CD14-positive monocyte (primary cell): ENCODE data around the gene MRPL40. TPM values are rescaled to one million over a fixed set of nuclear protein-coding genes. Genes with fewer than 3 reads are reported as not detected.
A peak's percentile ranks its signal among the peaks of the same experiment; 100 is the strongest.

Experiments used
- DNase-seq, 3 donors: peaks; one replicate each; pipeline ENCODE4 v3.0.0-alpha.2; 2011 to 2022
- H2AFZ ChIP-seq: 2 replicates; pipeline ENCODE4 v1.6.0; 2012; ENCODE audit warnings: mild to moderate bottlenecking, low read depth, low read length, inconsistent platforms; ENCODE audit not compliant: insufficient read depth, poor library complexity, severe bottlenecking
- H3K27ac ChIP-seq, 2 donors: 1 replicate in 1 of 2; 2 replicates in 1 of 2; pipeline ENCODE4 v1.5.1; 2012 to 2013; ENCODE audit warnings: low read length in 2 of 2, control low read depth in 1 of 2, inconsistent platforms in 1 of 2, low read depth in 1 of 2, mild to moderate bottlenecking in 1 of 2
- H3K27me3 ChIP-seq, 2 donors: one replicate each; pipeline versions ENCODE4 v1.6.0 to v1.6.1; 2011 to 2013; ENCODE audit warnings: low read length in 2 of 2; ENCODE audit not compliant: control insufficient read depth in 2 of 2, insufficient read depth in 2 of 2
- H3K36me3 ChIP-seq, 2 donors: replicated peaks in 1 of 2; 1 replicate in 1 of 2; 2 replicates in 1 of 2; pipeline versions ENCODE4 v1.5.1 to v1.6.1; 2012 to 2013; ENCODE audit warnings: low read length in 2 of 2, control low read depth in 1 of 2, inconsistent platforms in 1 of 2, mild to moderate bottlenecking in 1 of 2; ENCODE audit not compliant: insufficient read depth in 2 of 2, control insufficient read depth in 1 of 2
- H3K4me1 ChIP-seq, 2 donors: 1 replicate in 1 of 2; 2 replicates in 1 of 2; pipeline versions ENCODE4 v1.5.1 to v1.6.1; 2012 to 2013; ENCODE audit warnings: low read length in 2 of 2, control low read depth in 1 of 2, inconsistent platforms in 1 of 2, mild to moderate bottlenecking in 1 of 2, moderate library complexity in 1 of 2; ENCODE audit not compliant: insufficient read depth in 2 of 2, control insufficient read depth in 1 of 2
- H3K4me2 ChIP-seq: replicated peaks from 2 replicates; pipeline ENCODE3; 2012; ENCODE audit warnings: low read length, moderate library complexity, mild to moderate bottlenecking; ENCODE audit not compliant: poor library complexity, severe bottlenecking; ENCODE audit errors: extremely low read depth
- H3K4me3 ChIP-seq, 3 experiments: fragments of 200-600 bp in 1 of 3; sonication (generic) in 1 of 3; replicated peaks in 1 of 3; 1 replicate in 2 of 3; 2 replicates in 1 of 3; pipeline ENCODE4 v1.5.1; 2011 to 2013; ENCODE audit warnings: low read length in 3 of 3, mild to moderate bottlenecking in 3 of 3, control low read depth in 2 of 3, low read depth in 2 of 3, inconsistent platforms in 1 of 3, moderate library complexity in 1 of 3
- H3K79me2 ChIP-seq: 2 replicates; pipeline ENCODE4 v1.6.0; 2012; ENCODE audit warnings: mild to moderate bottlenecking, control low read depth, inconsistent platforms, low read length, moderate library complexity; ENCODE audit not compliant: insufficient read depth
- H3K9ac ChIP-seq: 2 replicates; pipeline ENCODE4 v1.6.0; 2017; ENCODE audit warnings: low read length, mild to moderate bottlenecking; ENCODE audit not compliant: insufficient read depth, poor library complexity, severe bottlenecking
- H3K9me3 ChIP-seq, 2 donors: replicated peaks in 1 of 2; 1 replicate in 1 of 2; 2 replicates in 1 of 2; pipeline versions ENCODE4 v1.5.1 to v1.6.1; 2012 to 2013; ENCODE audit warnings: low read length in 2 of 2, control low read depth in 1 of 2; ENCODE audit not compliant: control insufficient read depth in 1 of 2, insufficient read depth in 1 of 2
- H4K20me1 ChIP-seq: 2 replicates; pipeline ENCODE4 v1.6.0; 2012; ENCODE audit warnings: mild to moderate bottlenecking, low read length, control low read depth, moderate library complexity; ENCODE audit not compliant: insufficient read depth
- H3K27ac Mint-ChIP-seq, 7 donors: one replicate each; pipeline ENCODE4 v1.8.0; 2020; ENCODE audit warnings: mild to moderate bottlenecking in 7 of 7, mixed read lengths in 7 of 7, moderate library complexity in 6 of 7, inconsistent platforms in 2 of 7
- H3K27me3 Mint-ChIP-seq, 3 donors: one replicate each; pipeline ENCODE4 v1.8.0; 2021 to 2022; ENCODE audit warnings: low read depth in 3 of 3, mild to moderate bottlenecking in 3 of 3, mixed read lengths in 3 of 3, moderate library complexity in 3 of 3, inconsistent platforms in 1 of 3
- H3K36me3 Mint-ChIP-seq, 2 donors: one replicate each; pipeline ENCODE4 v1.8.0; 2020; ENCODE audit warnings: mixed read lengths in 2 of 2, inconsistent platforms in 1 of 2, mild to moderate bottlenecking in 1 of 2
- H3K4me1 Mint-ChIP-seq: one replicate; pipeline ENCODE4 v1.8.0; 2020; ENCODE audit warnings: mild to moderate bottlenecking, mixed read lengths
- H3K4me3 Mint-ChIP-seq, 2 donors: one replicate each; pipeline ENCODE4 v1.8.0; 2020; ENCODE audit warnings: mild to moderate bottlenecking in 2 of 2, mixed read lengths in 2 of 2, moderate library complexity in 1 of 2
- H3K9me3 Mint-ChIP-seq, 7 donors: one replicate each; pipeline ENCODE4 v1.8.0; 2020 to 2022; ENCODE audit warnings: mixed read lengths in 7 of 7, mild to moderate bottlenecking in 6 of 7, moderate library complexity in 6 of 7, inconsistent platforms in 2 of 7
- WGBS: methylation state at CpG from one replicate; pipeline ENCODE4 v1.1.5; 2013; ENCODE audit warnings: missing lambda C conversion rate; ENCODE audit not compliant: insufficient coverage; 5-methylcytosine and 5-hydroxymethylcytosine counted together
- intact Hi-C, 2 donors: fragments of 100-400 bp; cut with micrococcal nuclease; formaldehyde crosslinking; loops; one replicate each; pipeline versions ENCODE4 v1.15.0 to v1.15.1; 2023
- polyA plus RNA-seq, 3 donors: library from polyadenylated mRNA; depleted of rRNA in 1 of 3; unstranded in 2 of 3; stranded (reverse) in 1 of 3; fragments of 300-500 nt in 2 of 3; fragments of >200 nt in 1 of 3; fragmentation: Illumina TruSeq in 2 of 3; gene quantifications; 1 replicate in 2 of 3; 2 replicates in 1 of 3; pipeline ENCODE4 v1.2.3, GENCODE V29; 2012 to 2021
- TF ChIP-seq, protein P1 (sequence below): fragments of 200-600 bp; IDR thresholded peaks from one replicate; pipeline ENCODE4 v1.8.0; 2022; ENCODE audit warnings: antibody characterized with exemption, mild to moderate bottlenecking

MRPL40 gene
- polyA plus RNA-seq, 3 donors = 9.2 to 61.4 (median 48.4) TPM

DNA sequence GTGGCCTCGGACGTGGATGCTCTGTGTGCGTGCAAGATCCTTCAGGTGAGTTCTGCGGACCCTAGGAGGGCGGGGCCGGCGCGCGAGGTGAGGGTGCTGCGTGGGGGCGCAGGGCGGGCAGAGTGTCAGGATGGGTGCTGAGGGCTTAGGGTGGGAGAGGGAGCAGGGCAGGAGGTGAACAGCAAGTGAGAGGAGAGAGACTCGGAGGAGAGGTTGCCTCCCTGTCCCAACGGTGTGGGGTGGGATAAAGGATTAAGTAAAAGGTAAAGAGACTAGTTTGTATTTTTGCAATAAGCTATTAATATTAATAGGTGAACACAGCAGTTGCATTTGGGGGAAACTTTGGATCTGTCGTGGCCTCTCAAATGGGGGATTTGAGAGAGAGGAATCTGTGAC, 47.8 kb downstream of the MRPL40 start:
- Mint-ChIP-seq H3K27me3 (no peaks in the 10 kb centered on the region), H3K9me3 (peaks cover 0 to 1% (median 0%) of the 10 kb centered on the region in 7 donors), H3K4me1 (peaks cover 27% of the 10 kb centered on the region), H3K4me3 (peak overlapping the region; percentile 81 to 89), H3K36me3 (peaks cover 16 to 28% of the 10 kb centered on the region in 2 donors), H3K27ac (peak overlapping the region in 1 of 7 donors; percentile 99)
- H3K4me2 ChIP-seq = peak overlapping the region; percentile 95
- intact Hi-C loops = no loop called here
- 0% methylated on average over 15 of the region's 15 CpGs for WGBS
- H4K20me1 ChIP-seq = peaks cover 32% of the 10 kb centered on the region
- TF ChIP-seq, protein P1, sequence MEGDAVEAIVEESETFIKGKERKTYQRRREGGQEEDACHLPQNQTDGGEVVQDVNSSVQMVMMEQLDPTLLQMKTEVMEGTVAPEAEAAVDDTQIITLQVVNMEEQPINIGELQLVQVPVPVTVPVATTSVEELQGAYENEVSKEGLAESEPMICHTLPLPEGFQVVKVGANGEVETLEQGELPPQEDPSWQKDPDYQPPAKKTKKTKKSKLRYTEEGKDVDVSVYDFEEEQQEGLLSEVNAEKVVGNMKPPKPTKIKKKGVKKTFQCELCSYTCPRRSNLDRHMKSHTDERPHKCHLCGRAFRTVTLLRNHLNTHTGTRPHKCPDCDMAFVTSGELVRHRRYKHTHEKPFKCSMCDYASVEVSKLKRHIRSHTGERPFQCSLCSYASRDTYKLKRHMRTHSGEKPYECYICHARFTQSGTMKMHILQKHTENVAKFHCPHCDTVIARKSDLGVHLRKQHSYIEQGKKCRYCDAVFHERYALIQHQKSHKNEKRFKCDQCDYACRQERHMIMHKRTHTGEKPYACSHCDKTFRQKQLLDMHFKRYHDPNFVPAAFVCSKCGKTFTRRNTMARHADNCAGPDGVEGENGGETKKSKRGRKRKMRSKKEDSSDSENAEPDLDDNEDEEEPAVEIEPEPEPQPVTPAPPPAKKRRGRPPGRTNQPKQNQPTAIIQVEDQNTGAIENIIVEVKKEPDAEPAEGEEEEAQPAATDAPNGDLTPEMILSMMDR = no peak
- peak overlapping the region; percentile 90 for H3K9ac ChIP-seq
- H3K27me3 ChIP-seq = no peaks in the 10 kb centered on the region
- H3K36me3 ChIP-seq = peaks cover 6 to 27% of the 10 kb centered on the region in 2 donors
- peak overlapping the region; percentile 90 for H2AFZ ChIP-seq
- H3K4me3 ChIP-seq = peak overlapping the region; percentile 21 to 94 (median 69)
- H3K9me3 ChIP-seq = no peaks in the 10 kb centered on the region
- DNase-seq = no peak
- H3K79me2 ChIP-seq = peaks cover 53% of the 10 kb centered on the region
- peak overlapping the region in 1 of 2 donors; percentile 100 for H3K27ac ChIP-seq
- peaks cover 22 to 28% of the 10 kb centered on the region in 2 donors for H3K4me1 ChIP-seq

DNA sequence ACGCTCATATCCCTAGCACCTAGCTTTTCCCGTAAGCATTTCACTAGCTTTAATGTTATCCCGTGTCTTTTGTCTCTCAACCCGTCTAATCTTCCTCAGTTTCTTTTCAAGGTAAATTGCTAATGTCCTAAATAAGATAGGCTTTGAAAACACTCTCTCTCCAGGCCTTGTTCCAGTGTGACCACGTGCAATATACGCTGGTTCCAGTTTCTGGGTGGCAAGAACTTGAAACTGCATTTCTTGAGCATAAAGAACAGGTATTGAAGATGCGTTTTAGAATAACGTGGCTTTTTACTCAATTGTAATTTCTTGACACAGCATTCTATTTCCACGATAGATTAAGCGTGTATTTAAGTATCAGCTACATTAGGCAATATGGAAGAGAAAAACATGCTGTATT, 48.4 kb downstream of the MRPL40 start:
- peak overlapping the region in 1 of 7 donors; percentile 5 for H3K27ac Mint-ChIP-seq
- Histone ChIP-seq H3K4me3 (no peak overlapping the region), H3K9me3 (no peaks in the 10 kb centered on the region), H3K27ac (no peak overlapping the region), H3K36me3 (peaks cover 4 to 27% of the 10 kb centered on the region in 2 donors), H3K4me1 (peaks cover 22 to 28% of the 10 kb centered on the region in 2 donors), H3K9ac (no peak overlapping the region), H2AFZ (no peak overlapping the region), H3K27me3 (no peaks in the 10 kb centered on the region), H3K4me2 (no peak overlapping the region), H4K20me1 (peaks cover 26% of the 10 kb centered on the region), H3K79me2 (peaks cover 47% of the 10 kb centered on the region)
- H3K9me3 Mint-ChIP-seq = peaks cover 0 to 1% (median 0%) of the 10 kb centered on the region in 7 donors
- WGBS = 83% methylated on average over 7 of the region's 10 CpGs
- no peak overlapping the region for H3K4me3 Mint-ChIP-seq
- TF ChIP-seq, protein P1 = no peak
- H3K36me3 Mint-ChIP-seq = peaks cover 14 to 25% of the 10 kb centered on the region in 2 donors
- peaks cover 27% of the 10 kb centered on the region for H3K4me1 Mint-ChIP-seq
- no peaks in the 10 kb centered on the region for H3K27me3 Mint-ChIP-seq
- DNase-seq = no peak
- intact Hi-C loops = no loop called here
